A673 (cell line): ENCODE data around the gene EIF2B5. TPM values are rescaled to one million over a fixed set of nuclear protein-coding genes. Genes with fewer than 3 reads are reported as not detected.

Source experiments
- BruUV-seq: library from RNA; stranded (reverse); fragments of 400-500 nt; replicated peaks from 2 replicates; lab custom pipeline; 2021; lab: Mats Ljungman, UMichigan
- CTCF ChIA-PET: fragments of 300-600 bp; sonication (Branson Sonifier 250); formaldehyde crosslinking; loops from one replicate; lab custom pipeline; 2022; ENCODE audit warnings: antibody characterized with exemption; lab: Charles Lee
- POLR2A ChIA-PET: fragments of 300-600 bp; sonication (Branson Sonifier 250); formaldehyde crosslinking; loops from one replicate; lab custom pipeline; 2022; ENCODE audit warnings: antibody characterized with exemption; ENCODE audit not compliant: low non-redundant PET; lab: Charles Lee
- DNase-seq: peaks from one replicate; pipeline ENCODE4 v3.0.0-alpha.2; 2015; ENCODE audit warnings: low spot score
- H3K27ac ChIP-seq: fragments of 200-600 bp; sonication (generic); 2 replicates; pipeline ENCODE4 v1.5.1; 2016; ENCODE audit warnings: mixed run types, low read depth, mild to moderate bottlenecking, mixed read lengths, antibody characterized with exemption, low read length; ENCODE audit not compliant: poor library complexity, severe bottlenecking
- H3K27me3 ChIP-seq: fragments of 200-600 bp; sonication (generic); replicated peaks from 2 replicates; pipeline ENCODE4 v1.6.1; 2017; ENCODE audit warnings: mixed run types, low read depth, mild to moderate bottlenecking, mixed read lengths, antibody characterized with exemption, low read length; ENCODE audit not compliant: insufficient read depth, poor library complexity
- H3K36me3 ChIP-seq: fragments of 200-600 bp; sonication (generic); 2 replicates; pipeline ENCODE4 v1.6.1; 2016; ENCODE audit warnings: mixed run types, mild to moderate bottlenecking, mixed read lengths, antibody characterized with exemption, low read length; ENCODE audit not compliant: insufficient read depth, poor library complexity, severe bottlenecking
- H3K4me1 ChIP-seq: fragments of 200-600 bp; sonication (generic); 2 replicates; pipeline ENCODE4 v1.6.1; 2017; ENCODE audit warnings: mixed run types, mild to moderate bottlenecking, mixed read lengths, antibody characterized with exemption, low read length; ENCODE audit not compliant: insufficient read depth, poor library complexity, severe bottlenecking
- H3K4me3 ChIP-seq: fragments of 200-600 bp; sonication (generic); 2 replicates; pipeline ENCODE4 v1.5.1; 2016; ENCODE audit warnings: low read depth, mixed run types, mild to moderate bottlenecking, mixed read lengths, low read length; ENCODE audit not compliant: poor library complexity, severe bottlenecking
- H3K9me3 ChIP-seq: fragments of 200-600 bp; sonication (generic); 2 replicates; pipeline ENCODE4 v1.6.1; 2016; ENCODE audit warnings: mixed run types, low read depth, mild to moderate bottlenecking, mixed read lengths, antibody characterized with exemption, low read length; ENCODE audit not compliant: poor library complexity, severe bottlenecking
- CTCF ChIP-seq: fragments of 300-800, 200-600 bp; sonication (generic); conservative IDR thresholded peaks from 2 replicates; pipeline ENCODE4 v1.5.1; 2017; ENCODE audit warnings: low read depth, mild to moderate bottlenecking, antibody characterized with exemption, low read length, moderate library complexity, mixed read lengths
- EZH2 ChIP-seq: fragments of 200-600 bp; sonication (generic); IDR thresholded peaks from 2 replicates; pipeline ENCODE4 v1.6.1; 2017; ENCODE audit warnings: borderline replicate concordance, low read depth, mild to moderate bottlenecking, mixed read lengths, antibody characterized with exemption, low read length; ENCODE audit not compliant: poor library complexity, severe bottlenecking
- intact Hi-C: fragments of 100-400 bp; cut with micrococcal nuclease; formaldehyde crosslinking; loops from one replicate; pipeline ENCODE4 v1.10.0; 2022; ENCODE audit not compliant: unreplicated experiment
- total RNA-seq: library from RNA; stranded (reverse); gene quantifications from 2 replicates; pipeline ENCODE4 v1.2.3, GENCODE V29; 2021

Gene EIF2B5
- total RNA-seq, 1 experiment from 2014 or later, result 64.2 TPM

GRCh38 chr3:184144505-184144904, 9.3 kb downstream of the EIF2B5 start:
- no peaks in the 10 kb centered on the region for H3K9me3 ChIP-seq
- no TSS peak for BruUV-seq
- H3K27me3 ChIP-seq, result no peaks in the 10 kb centered on the region
- no peak overlapping the region for H3K27ac ChIP-seq
- H3K36me3 ChIP-seq, result peaks cover 62% of the 10 kb centered on the region
- DNase-seq, result no peak
- ChIA-PET CTCF (no interaction called here), POLR2A (no interaction called here)
- intact Hi-C loops, result no loop called here
- no peaks in the 10 kb centered on the region for H3K4me1 ChIP-seq
- TF ChIP-seq EZH2, result no peak
- no peak for TF ChIP-seq CTCF
- no peak overlapping the region for H3K4me3 ChIP-seq

- ChIA-PET POLR2A (no interaction called here), CTCF (no interaction called here)
- no peak overlapping the region for H3K4me3 ChIP-seq
- no peaks in the 10 kb centered on the region for H3K4me1 ChIP-seq
- no peaks in the 10 kb centered on the region for H3K9me3 ChIP-seq
- peaks cover 58% of the 10 kb centered on the region for H3K36me3 ChIP-seq
- peak; percentile 31 for DNase-seq
- intact Hi-C loops, result no loop called here
- no peaks in the 10 kb centered on the region for H3K27me3 ChIP-seq
- TF ChIP-seq CTCF (peak; percentile 49), EZH2 (no peak)
- no peak overlapping the region for H3K27ac ChIP-seq
- BruUV-seq, result no TSS peak
These were observed 10.0 kb downstream of the EIF2B5 start for GRCh38 chr3:184145111-184145524.

- Histone ChIP-seq H3K36me3 (peaks cover 51% of the 10 kb centered on the region), H3K27ac (no peak overlapping the region), H3K4me3 (no peak overlapping the region), H3K27me3 (no peaks in the 10 kb centered on the region), H3K9me3 (no peaks in the 10 kb centered on the region), H3K4me1 (no peaks in the 10 kb centered on the region)
- no peak for DNase-seq
- TF ChIP-seq CTCF, result no peak
- no peak for TF ChIP-seq EZH2
- BruUV-seq, result no TSS peak
- ChIA-PET POLR2A (no interaction called here), CTCF (no interaction called here)
- intact Hi-C loops, result no loop called here
These were observed 10.7 kb downstream of the EIF2B5 start for GRCh38 chr3:184145751-184146270.
